Measurements from ENCODE around the gene TMEM220.

Gene TMEM220

GRCh38 chr17:10729334-10730193 lies at the start of gene TMEM220:
Gene TMEM220, minus strand, starts transcription at chr17:10730023. Its CDS starts 172 bp downstream, at chr17:10729851.
- peak; percentile 33 for DNase-seq (ENCODE audit: low spot score)

GRCh38 chr17:10779609-10780008 lies 49.8 kb upstream of the TMEM220 start:
- H3K36me3 Mint-ChIP-seq (ENCODE audit: low read depth) = no peaks in the 10 kb centered on the region
- no peak for DNase-seq (ENCODE audit: low spot score)
- H3K4me1 Mint-ChIP-seq (ENCODE audit: low read depth) = no peaks in the 10 kb centered on the region
- H3K9me3 Mint-ChIP-seq = no peaks in the 10 kb centered on the region
- H3K27me3 Mint-ChIP-seq (ENCODE audit: low read depth) = peaks cover 4% of the 10 kb centered on the region
- H3K4me3 Mint-ChIP-seq = no peak overlapping the region
- no peak overlapping the region for H3K27ac Mint-ChIP-seq

More at GRCh38 chr17:10729334-10730193, at the start of gene TMEM220:
- Mint-ChIP-seq H3K9me3 (no peaks in the 10 kb centered on the region), H3K27me3 (ENCODE audit: low read depth) (peaks cover 29% of the 10 kb centered on the region), H3K27ac (peak within 1 kb of the TSS; percentile 64), H3K4me1 (ENCODE audit: low read depth) (peaks cover 13% of the 10 kb centered on the region), H3K36me3 (ENCODE audit: low read depth) (no peaks in the 10 kb centered on the region), H3K4me3 (peak within 1 kb of the TSS; percentile 92)

GRCh38 chr17:10777890-10778289 lies 48.1 kb upstream of the TMEM220 start:
- Mint-ChIP-seq H3K27ac (no peak overlapping the region), H3K4me1 (ENCODE audit: low read depth) (no peaks in the 10 kb centered on the region), H3K4me3 (no peak overlapping the region), H3K36me3 (ENCODE audit: low read depth) (no peaks in the 10 kb centered on the region), H3K27me3 (ENCODE audit: low read depth) (peaks cover 4% of the 10 kb centered on the region), H3K9me3 (peaks cover 4% of the 10 kb centered on the region)
- DNase-seq (ENCODE audit: low spot score) = no peak

GRCh38 chr17:10777131-10777807 lies 47.4 kb upstream of the TMEM220 start:
- no peaks in the 10 kb centered on the region for H3K4me1 Mint-ChIP-seq (ENCODE audit: low read depth)
- H3K4me3 Mint-ChIP-seq = no peak overlapping the region
- no peak overlapping the region for H3K27ac Mint-ChIP-seq
- peaks cover 7% of the 10 kb centered on the region for H3K9me3 Mint-ChIP-seq
- DNase-seq (ENCODE audit: low spot score) = no peak
- H3K36me3 Mint-ChIP-seq (ENCODE audit: low read depth) = no peaks in the 10 kb centered on the region
- H3K27me3 Mint-ChIP-seq (ENCODE audit: low read depth) = peaks cover 2% of the 10 kb centered on the region

- Mint-ChIP-seq H3K4me3 (no peak overlapping the region), H3K36me3 (ENCODE audit: low read depth) (no peaks in the 10 kb centered on the region), H3K9me3 (peaks cover 16% of the 10 kb centered on the region), H3K4me1 (ENCODE audit: low read depth) (no peaks in the 10 kb centered on the region), H3K27me3 (ENCODE audit: low read depth) (no peaks in the 10 kb centered on the region), H3K27ac (no peak overlapping the region)
- DNase-seq (ENCODE audit: low spot score) = no peak
Observed at GRCh38 chr17:10776381-10776780, 46.6 kb upstream of the TMEM220 start.

- no peak overlapping the region for H3K27ac Mint-ChIP-seq
Observed at GRCh38 chr17:10775740-10776356, 46.0 kb upstream of the TMEM220 start.

GRCh38 chr17:10775058-10775457 lies 45.2 kb upstream of the TMEM220 start:
- DNase-seq (ENCODE audit: low spot score) = no peak
- no peak overlapping the region for H3K4me3 Mint-ChIP-seq
- peaks cover 17% of the 10 kb centered on the region for H3K9me3 Mint-ChIP-seq
- H3K36me3 Mint-ChIP-seq (ENCODE audit: low read depth) = no peaks in the 10 kb centered on the region
- H3K27ac Mint-ChIP-seq = no peak overlapping the region
- no peaks in the 10 kb centered on the region for H3K4me1 Mint-ChIP-seq (ENCODE audit: low read depth)
- no peaks in the 10 kb centered on the region for H3K27me3 Mint-ChIP-seq (ENCODE audit: low read depth)

More at GRCh38 chr17:10775740-10776356, 46.0 kb upstream of the TMEM220 start:
- H3K27me3 Mint-ChIP-seq (ENCODE audit: low read depth) = no peaks in the 10 kb centered on the region
- no peaks in the 10 kb centered on the region for H3K4me1 Mint-ChIP-seq (ENCODE audit: low read depth)
- peaks cover 17% of the 10 kb centered on the region for H3K9me3 Mint-ChIP-seq
- no peak for DNase-seq (ENCODE audit: low spot score)
- no peaks in the 10 kb centered on the region for H3K36me3 Mint-ChIP-seq (ENCODE audit: low read depth)
- H3K4me3 Mint-ChIP-seq = no peak overlapping the region

- H3K4me3 Mint-ChIP-seq = no peak overlapping the region
- peaks cover 17% of the 10 kb centered on the region for H3K9me3 Mint-ChIP-seq
- no peaks in the 10 kb centered on the region for H3K27me3 Mint-ChIP-seq (ENCODE audit: low read depth)
- no peaks in the 10 kb centered on the region for H3K36me3 Mint-ChIP-seq (ENCODE audit: low read depth)
- H3K27ac Mint-ChIP-seq = no peak overlapping the region
- no peaks in the 10 kb centered on the region for H3K4me1 Mint-ChIP-seq (ENCODE audit: low read depth)
- no peak for DNase-seq (ENCODE audit: low spot score)
Observed at GRCh38 chr17:10773391-10773790, 43.6 kb upstream of the TMEM220 start.

GRCh38 chr17:10772425-10773380 lies 42.9 kb upstream of the TMEM220 start:
- no peaks in the 10 kb centered on the region for H3K36me3 Mint-ChIP-seq (ENCODE audit: low read depth)
- H3K4me1 Mint-ChIP-seq (ENCODE audit: low read depth) = no peaks in the 10 kb centered on the region

GRCh38 chr17:10771148-10771547 lies 41.3 kb upstream of the TMEM220 start:
- Mint-ChIP-seq H3K27ac (no peak overlapping the region), H3K36me3 (ENCODE audit: low read depth) (no peaks in the 10 kb centered on the region), H3K4me1 (ENCODE audit: low read depth) (no peaks in the 10 kb centered on the region), H3K4me3 (no peak overlapping the region), H3K27me3 (ENCODE audit: low read depth) (no peaks in the 10 kb centered on the region), H3K9me3 (peaks cover 17% of the 10 kb centered on the region)
- DNase-seq (ENCODE audit: low spot score) = no peak

More at GRCh38 chr17:10772425-10773380, 42.9 kb upstream of the TMEM220 start:
- no peaks in the 10 kb centered on the region for H3K27me3 Mint-ChIP-seq (ENCODE audit: low read depth)
- H3K9me3 Mint-ChIP-seq = peaks cover 17% of the 10 kb centered on the region
- H3K27ac Mint-ChIP-seq = no peak overlapping the region
- H3K4me3 Mint-ChIP-seq = no peak overlapping the region
- DNase-seq (ENCODE audit: low spot score) = no peak

- no peaks in the 10 kb centered on the region for H3K36me3 Mint-ChIP-seq (ENCODE audit: low read depth)
- no peak overlapping the region for H3K4me3 Mint-ChIP-seq
- no peak overlapping the region for H3K27ac Mint-ChIP-seq
- no peaks in the 10 kb centered on the region for H3K4me1 Mint-ChIP-seq (ENCODE audit: low read depth)
- no peaks in the 10 kb centered on the region for H3K27me3 Mint-ChIP-seq (ENCODE audit: low read depth)
- peaks cover 17% of the 10 kb centered on the region for H3K9me3 Mint-ChIP-seq
- no peak for DNase-seq (ENCODE audit: low spot score)
Observed at GRCh38 chr17:10769840-10770239, 40.0 kb upstream of the TMEM220 start.

- no peak overlapping the region for H3K4me3 Mint-ChIP-seq
- H3K36me3 Mint-ChIP-seq (ENCODE audit: low read depth) = no peaks in the 10 kb centered on the region
- no peak for DNase-seq (ENCODE audit: low spot score)
- H3K9me3 Mint-ChIP-seq = peaks cover 13% of the 10 kb centered on the region
- H3K27me3 Mint-ChIP-seq (ENCODE audit: low read depth) = no peaks in the 10 kb centered on the region
- no peak overlapping the region for H3K27ac Mint-ChIP-seq
- no peaks in the 10 kb centered on the region for H3K4me1 Mint-ChIP-seq (ENCODE audit: low read depth)
Observed at GRCh38 chr17:10768750-10769251, 39.0 kb upstream of the TMEM220 start.

- Mint-ChIP-seq H3K27me3 (ENCODE audit: low read depth) (no peaks in the 10 kb centered on the region), H3K9me3 (peaks cover 10% of the 10 kb centered on the region), H3K36me3 (ENCODE audit: low read depth) (no peaks in the 10 kb centered on the region), H3K27ac (no peak overlapping the region), H3K4me1 (ENCODE audit: low read depth) (no peaks in the 10 kb centered on the region), H3K4me3 (no peak overlapping the region)
- no peak for DNase-seq (ENCODE audit: low spot score)
Observed at GRCh38 chr17:10767232-10767631, 37.4 kb upstream of the TMEM220 start.
